HTR-8/SVneo (cell line): ENCODE data around the gene ATP5PO.

Experiments used
- DNase-seq: peaks from one replicate; pipeline ENCODE4 v3.0.0; 2011; ENCODE audit warnings: low spot score, mixed read lengths; ENCODE audit not compliant: insufficient read length
- FAIRE-seq: peaks from 2 replicates; lab custom pipeline; 2011; peaks lifted over from hg19 to GRCh38; lab: Jason Lieb, UNC

The ATP5PO gene

GRCh38 chr21:33915368-33916199, at the start of gene ATP5PO:
ATP5PO (minus strand) TSS chr21:33915804; CDS start chr21:33915763, 41 bp downstream.
- DNase-seq (peak; percentile 97), FAIRE-seq (peak; percentile 91)

- no peak for DNase-seq
- no peak for FAIRE-seq
Observed at GRCh38 chr21:33964706-33965325, 49.2 kb upstream of the ATP5PO start.

- DNase-seq (no peak), FAIRE-seq (no peak)
Observed at GRCh38 chr21:33963848-33964555, 48.4 kb upstream of the ATP5PO start.

GRCh38 chr21:33962290-33962689, 46.7 kb upstream of the ATP5PO start:
- no peak for DNase-seq
- FAIRE-seq = no peak

- FAIRE-seq (no peak), DNase-seq (no peak)
Observed at GRCh38 chr21:33961061-33961460, 45.5 kb upstream of the ATP5PO start.

GRCh38 chr21:33959680-33960079, 44.1 kb upstream of the ATP5PO start:
- FAIRE-seq (no peak), DNase-seq (no peak)

- DNase-seq (no peak), FAIRE-seq (no peak)
Observed at GRCh38 chr21:33954395-33954794, 38.8 kb upstream of the ATP5PO start.

- FAIRE-seq (no peak), DNase-seq (no peak)
Observed at GRCh38 chr21:33951276-33952178, 35.9 kb upstream of the ATP5PO start.

GRCh38 chr21:33950431-33951079, 35.0 kb upstream of the ATP5PO start:
- FAIRE-seq = no peak

GRCh38 chr21:33949516-33950430, 34.2 kb upstream of the ATP5PO start:
- FAIRE-seq (no peak), DNase-seq (no peak)

More at GRCh38 chr21:33950431-33951079, 35.0 kb upstream of the ATP5PO start:
- DNase-seq = no peak

- FAIRE-seq (no peak), DNase-seq (no peak)
Observed at GRCh38 chr21:33948951-33949444, 33.4 kb upstream of the ATP5PO start.

GRCh38 chr21:33948096-33948950, 32.7 kb upstream of the ATP5PO start:
- FAIRE-seq (no peak), DNase-seq (no peak)

GRCh38 chr21:33947451-33948095, 32.0 kb upstream of the ATP5PO start:
- DNase-seq (peak; percentile 97), FAIRE-seq (no peak)

- no peak for DNase-seq
- FAIRE-seq = no peak
Observed at GRCh38 chr21:33945652-33946270, 30.2 kb upstream of the ATP5PO start.

GRCh38 chr21:33944185-33944763, 28.7 kb upstream of the ATP5PO start:
- no peak for DNase-seq
- FAIRE-seq = no peak

GRCh38 chr21:33943293-33943692, 27.7 kb upstream of the ATP5PO start:
- no peak for DNase-seq
- FAIRE-seq = no peak
